ENCODE results near the gene PHLPP1. TPM values are rescaled to one million over a fixed set of nuclear protein-coding genes. Genes with fewer than 3 reads are reported as not detected.
"Not testable (repeated sequence)": the region's sequence is repeated elsewhere in the genome, so short reads cannot be mapped to it uniquely, and the experiment has no call there.

PHLPP1 gene
- total RNA-seq, 4 donors from 2014 or later, result 17.7 to 29.5 (median 25.5) TPM

- no peak overlapping the region for H3K27ac ChIP-seq
- no peaks in the 10 kb centered on the region for H3K4me1 ChIP-seq
- intact Hi-C loops (cut with DNase I; ENCODE audit: low total_unique reads), result no loop called here
- no peak for TF ChIP-seq CTCF (IDR thresholded peaks at IDR 0.05)
- TF ChIP-seq EP300 (IDR thresholded peaks at IDR 0.05; ENCODE audit: low read depth), result no peak
- TF ChIP-seq POLR2A (IDR thresholded peaks at IDR 0.05), result no peak
- TF ChIP-seq POLR2AphosphoS5 (IDR thresholded peaks at IDR 0.05), result no peak
- in situ Hi-C loops (cut with MboI; ENCODE audit: low pct_ligation_motif_present in 1 of 4, low pct_unique_long_range_greater_than_20kb in 1 of 4, low sequenced_read_pairs in 3 of 4), result no loop called here
- no peaks in the 10 kb centered on the region for H3K36me3 ChIP-seq
- WGBS, 2 donors (ENCODE audit: low coverage in 1 of 2), result 59 to 78% methylated on average over 5 to 6 of the region's 6 CpGs
- no peak overlapping the region for H3K4me3 ChIP-seq
- DNase-seq, result no peak
- no peaks in the 10 kb centered on the region for H3K27me3 ChIP-seq
- H3K9me3 ChIP-seq, result peaks cover 12 to 13% of the 10 kb centered on the region in 2 donors
Observed at GRCh38 chr18:62690236-62690815, 25.0 kb upstream of the PHLPP1 start.

GRCh38 chr18:62693659-62694058 lies 21.7 kb upstream of the PHLPP1 start:
- TF ChIP-seq POLR2AphosphoS5 (IDR thresholded peaks at IDR 0.05), result no peak
- no peak for TF ChIP-seq EP300 (IDR thresholded peaks at IDR 0.05; ENCODE audit: low read depth)
- no peak for TF ChIP-seq CTCF (IDR thresholded peaks at IDR 0.05)
- no peak for TF ChIP-seq POLR2A (IDR thresholded peaks at IDR 0.05)
- H3K4me3 ChIP-seq, result no peak overlapping the region
- intact Hi-C loops (cut with DNase I; ENCODE audit: low total_unique reads), result no loop called here
- H3K27ac ChIP-seq, result no peak overlapping the region
- 57 to 75% methylated on average over 1 of the region's 1 CpG for WGBS, 2 donors (ENCODE audit: low coverage in 1 of 2)
- in situ Hi-C loops (cut with MboI; ENCODE audit: low pct_ligation_motif_present in 1 of 4, low pct_unique_long_range_greater_than_20kb in 1 of 4, low sequenced_read_pairs in 3 of 4), result no loop called here
- no peaks in the 10 kb centered on the region for H3K27me3 ChIP-seq
- no peaks in the 10 kb centered on the region for H3K4me1 ChIP-seq
- no peaks in the 10 kb centered on the region for H3K36me3 ChIP-seq
- DNase-seq, result no peak
- peaks cover 6 to 7% of the 10 kb centered on the region in 2 donors for H3K9me3 ChIP-seq

GRCh38 chr18:62697636-62698035 lies 17.7 kb upstream of the PHLPP1 start:
- no peak for TF ChIP-seq POLR2AphosphoS5 (IDR thresholded peaks at IDR 0.05)
- no peak for TF ChIP-seq EP300 (IDR thresholded peaks at IDR 0.05; ENCODE audit: low read depth)
- TF ChIP-seq CTCF (IDR thresholded peaks at IDR 0.05), result no peak
- no peak for TF ChIP-seq POLR2A (IDR thresholded peaks at IDR 0.05)
- Histone ChIP-seq H3K4me3 (no peak overlapping the region), H3K9me3 (no peaks in the 10 kb centered on the region), H3K36me3 (no peaks in the 10 kb centered on the region), H3K27me3 (no peaks in the 10 kb centered on the region), H3K27ac (no peak overlapping the region), H3K4me1 (no peaks in the 10 kb centered on the region)
- intact Hi-C loops (cut with DNase I; ENCODE audit: low total_unique reads), result no loop called here
- in situ Hi-C loops (cut with MboI; ENCODE audit: low pct_ligation_motif_present in 1 of 4, low pct_unique_long_range_greater_than_20kb in 1 of 4, low sequenced_read_pairs in 3 of 4), result no loop called here
- no peak for DNase-seq

- Histone ChIP-seq H3K4me3 (no peak overlapping the region), H3K27ac (no peak overlapping the region), H3K27me3 (no peaks in the 10 kb centered on the region), H3K4me1 (no peaks in the 10 kb centered on the region), H3K36me3 (no peaks in the 10 kb centered on the region), H3K9me3 (no peaks in the 10 kb centered on the region)
- TF ChIP-seq EP300 (IDR thresholded peaks at IDR 0.05; ENCODE audit: low read depth), result no peak
- TF ChIP-seq POLR2AphosphoS5 (IDR thresholded peaks at IDR 0.05), result no peak
- no peak for TF ChIP-seq POLR2A (IDR thresholded peaks at IDR 0.05)
- no peak for TF ChIP-seq CTCF (IDR thresholded peaks at IDR 0.05)
- DNase-seq, result no peak
- intact Hi-C loops (cut with DNase I; ENCODE audit: low total_unique reads) (no loop called here), in situ Hi-C loops (cut with MboI; ENCODE audit: low pct_ligation_motif_present in 1 of 4, low pct_unique_long_range_greater_than_20kb in 1 of 4, low sequenced_read_pairs in 3 of 4) (loop anchor here (10.0 to 25.0 kb wide), 6 partner anchors 260 to 735 kb away; partner anchors contain the start of genes PIGN (in 1 of the 4) and RELCH (in 1 of the 4))
- WGBS, 2 donors (ENCODE audit: low coverage in 1 of 2), result 80 to 90% methylated on average over 1 to 7 of the region's 9 CpGs
Observed at GRCh38 chr18:62702259-62702658, 13.1 kb upstream of the PHLPP1 start.

- H3K27ac ChIP-seq; intact Hi-C loops (cut with DNase I; ENCODE audit: low total_unique reads); H3K9me3 ChIP-seq; H3K36me3 ChIP-seq; H3K27me3 ChIP-seq; DNase-seq; H3K4me3 ChIP-seq: not testable (repeated sequence)
- in situ Hi-C loops (cut with MboI; ENCODE audit: low pct_ligation_motif_present in 1 of 4, low pct_unique_long_range_greater_than_20kb in 1 of 4, low sequenced_read_pairs in 3 of 4), result loop anchor here (10.0 to 25.0 kb wide), 6 partner anchors 255 to 730 kb away; partner anchors contain the start of genes PIGN (in 1 of the 4) and RELCH (in 1 of the 4)
- 88 to 89% methylated on average over 4 to 8 of the region's 8 CpGs for WGBS, 2 donors (ENCODE audit: low coverage in 1 of 2)
- H3K4me1 ChIP-seq, result peaks cover 0 to 15% (median 0%) of the 10 kb centered on the region in 4 donors
Observed at GRCh38 chr18:62706879-62707278, 8.5 kb upstream of the PHLPP1 start.

GRCh38 chr18:62709908-62710307 lies 5.4 kb upstream of the PHLPP1 start:
- H3K27ac ChIP-seq, H3K36me3 ChIP-seq, H3K27me3 ChIP-seq, H3K9me3 ChIP-seq: not testable (repeated sequence)
- intact Hi-C loops (cut with DNase I; ENCODE audit: low total_unique reads), result loop anchor here (5.0 to 10.0 kb wide), 2 partner anchors 125 to 272 kb away; no protein-coding TSS in a partner anchor
- Histone ChIP-seq H3K4me1 (peaks cover 0 to 21% (median 4%) of the 10 kb centered on the region in 4 donors), H3K4me3 (peak overlapping the region in 1 of 4 donors; percentile 17)
- 47 to 67% methylated on average over 9 to 11 of the region's 11 CpGs for WGBS, 2 donors (ENCODE audit: low coverage in 1 of 2)
- in situ Hi-C loops (cut with MboI; ENCODE audit: low pct_ligation_motif_present in 1 of 4, low pct_unique_long_range_greater_than_20kb in 1 of 4, low sequenced_read_pairs in 3 of 4), result loop anchor here (10.0 to 25.0 kb wide), 7 partner anchors 245 to 727 kb away; partner anchors contain the start of genes PIGN (in 1 of the 4) and RELCH (in 1 of the 4)
- peak; percentile 27 for DNase-seq
